GM12801 (cell line): ENCODE data around the gene ROBO2.

Experiments used
- CTCF ChIP-seq: IDR thresholded peaks from one replicate; pipeline ENCODE4 v1.5.1; 2011; ENCODE audit warnings: control low read depth; ENCODE audit not compliant: insufficient read length; ENCODE audit errors: extremely low read depth

Gene ROBO2

DNA sequence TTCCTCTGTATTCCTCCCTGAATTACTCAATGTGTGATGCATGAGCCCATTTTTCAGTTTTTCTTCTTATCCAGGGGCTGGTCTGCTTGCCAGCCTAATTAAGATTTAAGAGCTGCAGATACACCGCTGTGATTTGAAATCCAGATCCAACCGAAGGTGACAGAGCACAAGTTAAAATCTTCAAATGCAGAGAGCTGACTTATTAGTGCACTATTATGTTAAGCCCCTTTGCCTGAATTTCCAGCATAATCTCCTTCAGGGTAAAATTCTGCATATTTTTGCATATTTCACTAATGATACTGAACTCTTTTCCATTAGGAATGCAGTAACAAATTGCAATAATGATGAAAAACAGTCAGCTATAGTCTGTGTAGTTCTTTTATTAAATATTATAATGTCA, 583.6 kb downstream of the ROBO2 start:
- no peak for TF ChIP-seq CTCF

- no peak for TF ChIP-seq CTCF
These were observed 586.3 kb downstream of the ROBO2 start for GRCh38 chr3:77626157-77626556.

GRCh38 chr3:77648214-77648613, 608.3 kb downstream of the ROBO2 start:
- TF ChIP-seq CTCF = no peak

- no peak for TF ChIP-seq CTCF
These were observed 608.8 kb downstream of the ROBO2 start for GRCh38 chr3:77648664-77649063.

DNA sequence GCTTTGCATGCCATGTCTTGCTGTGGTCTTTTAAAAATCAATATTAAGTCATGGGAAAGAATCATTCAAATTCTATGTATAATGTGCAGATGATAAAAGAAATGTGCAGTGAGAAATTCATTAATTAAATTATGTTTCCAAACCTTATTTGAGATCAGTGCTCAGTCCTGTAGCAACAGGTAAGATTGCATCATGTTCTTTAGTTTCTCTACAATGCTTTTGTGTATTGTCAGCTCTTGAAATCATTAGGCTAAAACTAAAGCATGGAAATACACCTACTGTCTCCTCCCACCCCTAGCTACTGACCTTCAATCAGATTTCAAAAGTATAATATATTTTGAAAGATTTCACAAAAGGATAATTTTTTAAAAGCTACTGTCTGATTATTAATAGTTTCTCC, 612.7 kb downstream of the ROBO2 start:
- no peak for TF ChIP-seq CTCF

- no peak for TF ChIP-seq CTCF
These were observed 615.5 kb downstream of the ROBO2 start for GRCh38 chr3:77655396-77655795.

GRCh38 chr3:77660718-77661117, 620.8 kb downstream of the ROBO2 start:
- no peak for TF ChIP-seq CTCF

DNA sequence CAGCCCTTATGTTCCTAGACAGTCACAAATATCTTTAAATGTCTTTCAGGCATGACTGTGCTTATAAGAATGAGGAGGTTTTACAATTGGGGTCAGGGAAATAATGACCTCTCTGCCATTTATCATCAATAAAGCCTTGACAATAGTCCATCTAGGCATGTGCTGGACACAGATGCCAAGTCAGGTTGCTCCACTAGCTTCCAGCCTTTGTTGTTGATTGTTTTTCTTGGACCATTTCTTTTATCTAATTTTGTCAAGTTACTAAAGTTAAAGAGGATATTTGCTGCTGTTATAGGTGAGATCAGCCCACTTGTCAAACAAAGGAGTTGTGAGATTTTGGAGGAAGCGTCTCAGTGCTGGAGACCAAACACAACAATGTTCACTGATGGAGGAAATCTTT, 628.0 kb downstream of the ROBO2 start:
- TF ChIP-seq CTCF = no peak
